AG09319 (cell line): Measurements from ENCODE around the gene ELMO1.
"Not testable (repeated sequence)": the region's sequence is repeated elsewhere in the genome, so short reads cannot be mapped to it uniquely, and the experiment has no call there.

Experiments used
- DNase-seq: peaks from one replicate; pipeline ENCODE4 v3.0.0-alpha.2; 2010; ENCODE audit warnings: low read depth; ENCODE audit errors: extremely low read depth
- CTCF ChIP-seq: IDR thresholded peaks from 2 replicates; pipeline ENCODE4 v1.5.1; 2011; ENCODE audit warnings: low read depth, mild to moderate bottlenecking, inconsistent platforms, low read length, moderate library complexity

ELMO1 gene

GRCh38 chr7:36985316-36985715 is 463.3 kb downstream of the ELMO1 start:
- no peak for TF ChIP-seq CTCF
- no peak for DNase-seq

- no peak for DNase-seq
- TF ChIP-seq CTCF: no peak
Observed at GRCh38 chr7:36984710-36985312, 463.9 kb downstream of the ELMO1 start.

- DNase-seq: no peak
- TF ChIP-seq CTCF: no peak
Observed at GRCh38 chr7:36984041-36984521, 464.6 kb downstream of the ELMO1 start.

GRCh38 chr7:36982766-36983165 is 465.9 kb downstream of the ELMO1 start:
- no peak for TF ChIP-seq CTCF
- DNase-seq: no peak

- TF ChIP-seq CTCF: no peak
- DNase-seq: no peak
Observed at GRCh38 chr7:36979810-36980248, 468.8 kb downstream of the ELMO1 start.

DNA sequence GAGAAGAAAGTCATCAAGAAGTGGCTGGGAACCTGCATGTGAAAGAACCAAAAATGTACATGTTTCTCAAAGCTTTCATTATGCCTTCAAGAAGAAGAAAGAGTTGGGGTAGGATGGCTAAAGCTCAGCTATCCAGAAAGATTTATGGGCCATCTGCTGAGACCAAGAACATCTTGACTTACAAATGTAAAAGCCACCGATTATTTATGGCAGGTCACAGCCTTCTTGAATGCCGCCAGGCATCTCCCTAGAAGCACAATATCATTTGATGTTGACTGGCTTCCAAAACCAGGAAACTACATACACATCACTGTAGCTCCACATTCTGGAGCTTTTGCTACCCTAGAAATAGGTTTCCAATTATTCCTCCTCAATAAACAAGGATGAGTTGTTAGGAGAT is 470.2 kb downstream of the ELMO1 start:
- no peak for TF ChIP-seq CTCF
- DNase-seq: no peak

DNA sequence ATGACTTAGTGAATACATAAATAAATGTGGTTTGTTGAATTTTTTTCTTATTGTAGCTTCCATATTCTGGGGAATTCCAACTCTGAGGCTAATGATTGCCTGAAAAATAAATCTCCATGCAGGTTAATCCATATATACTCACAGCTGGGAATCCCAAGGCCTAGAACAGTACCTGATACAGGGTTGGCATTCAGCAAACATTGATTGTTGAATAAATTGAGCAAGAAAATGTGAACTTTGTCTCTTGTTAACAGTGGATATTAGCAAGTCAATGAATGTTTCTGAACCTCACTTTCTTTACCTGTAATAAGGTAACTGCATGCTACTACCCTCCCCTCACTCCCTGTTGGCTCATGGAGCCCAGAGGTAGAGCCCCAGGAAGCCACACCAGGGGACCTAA is 470.8 kb downstream of the ELMO1 start:
- TF ChIP-seq CTCF: no peak
- DNase-seq: no peak

- DNase-seq: not testable (repeated sequence)
Observed at GRCh38 chr7:36973534-36973933, 475.1 kb downstream of the ELMO1 start.
